Neural cell (in vitro differentiated cells): ENCODE measurements around the gene BLCAP. TPM values are rescaled to one million over a fixed set of nuclear protein-coding genes. Genes with fewer than 3 reads are reported as not detected.

Source experiments
- H2AFZ ChIP-seq: fragments of 200-600, 300-800 bp; sonication (generic), shearing (Covaris generic); 2 replicates; pipeline ENCODE4 v1.6.0; 2014; ENCODE audit warnings: low read depth, mild to moderate bottlenecking, antibody characterized with exemption, low read length, moderate library complexity
- H3F3A ChIP-seq: fragments of 200-600 bp; shearing (Covaris generic); 2 replicates; pipeline ENCODE4 v1.6.1; 2016; ENCODE audit warnings: mild to moderate bottlenecking, moderate library complexity, mixed read lengths, antibody characterized with exemption, low read length; ENCODE audit not compliant: insufficient read depth, poor library complexity, severe bottlenecking
- H3K27ac ChIP-seq: fragments of 200-600, 300-800 bp; sonication (generic), shearing (Covaris generic); 2 replicates; pipeline ENCODE4 v1.5.1; 2014; ENCODE audit warnings: mild to moderate bottlenecking, low read length, moderate library complexity
- H3K27me3 ChIP-seq: fragments of 300-800, 200-600 bp; sonication (generic), shearing (Covaris generic); 2 replicates; pipeline ENCODE4 v1.6.0; 2014; ENCODE audit warnings: mild to moderate bottlenecking, low read depth, low read length, moderate library complexity; ENCODE audit not compliant: insufficient read depth
- H3K36me3 ChIP-seq: fragments of 300-800, 200-600 bp; sonication (generic), shearing (Covaris generic); 2 replicates; pipeline ENCODE4 v1.5.1; 2014; ENCODE audit warnings: mild to moderate bottlenecking, antibody characterized with exemption, low read length, moderate library complexity; ENCODE audit not compliant: insufficient read depth
- H3K4me2 ChIP-seq: fragments of 300-800, 200-600 bp; sonication (generic), shearing (Covaris generic); 2 replicates; pipeline ENCODE4 v1.6.0; 2014; ENCODE audit warnings: mild to moderate bottlenecking, low read length
- H3K4me3 ChIP-seq: fragments of 300-800, 200-600 bp; sonication (generic), shearing (Covaris generic); 2 replicates; pipeline ENCODE4 v1.5.1; 2014; ENCODE audit warnings: mild to moderate bottlenecking, low read length, moderate library complexity
- H3K79me2 ChIP-seq: fragments of 200-600 bp; shearing (Covaris generic); replicated peaks from 2 replicates; pipeline ENCODE4 v1.6.0; 2014; ENCODE audit warnings: mild to moderate bottlenecking, low read length, moderate library complexity; ENCODE audit not compliant: insufficient read depth
- H3K9ac ChIP-seq: fragments of 300-800, 200-600 bp; sonication (generic), shearing (Covaris generic); 2 replicates; pipeline ENCODE4 v1.6.1; 2016; ENCODE audit warnings: mild to moderate bottlenecking, low read length, mixed read lengths
- H3K9me2 ChIP-seq: fragments of 200-600 bp; shearing (Covaris generic); 2 replicates; pipeline ENCODE4 v1.6.1; 2016; ENCODE audit warnings: mild to moderate bottlenecking, low read length, mixed read lengths; ENCODE audit not compliant: insufficient read depth
- H3K9me3 ChIP-seq: fragments of 200-600, 300-800 bp; sonication (generic), shearing (Covaris generic); 2 replicates; pipeline ENCODE4 v1.6.1; 2016; ENCODE audit warnings: mild to moderate bottlenecking, mixed run types, low read length, moderate library complexity, mixed read lengths
- H4K20me1 ChIP-seq: fragments of 200-600 bp; shearing (Covaris generic); 2 replicates; pipeline ENCODE4 v1.6.1; 2016; ENCODE audit warnings: mild to moderate bottlenecking, mixed run types; ENCODE audit not compliant: insufficient read depth
- EP300 ChIP-seq: fragments of 450-650 bp; conservative IDR thresholded peaks from 2 replicates; pipeline ENCODE4 v1.6.1; 2014; ENCODE audit warnings: antibody characterized with exemption, mild to moderate bottlenecking, moderate library complexity; ENCODE audit not compliant: poor library complexity, severe bottlenecking
- EZH2 ChIP-seq: fragments of 200-600, 300-800 bp; shearing (Covaris generic), sonication (generic); IDR thresholded peaks from 2 replicates; pipeline ENCODE4 v1.6.1; 2014; ENCODE audit warnings: antibody characterized with exemption, low read length, borderline replicate concordance, mild to moderate bottlenecking; ENCODE audit not compliant: insufficient read depth, poor library complexity, severe bottlenecking
- MXI1 ChIP-seq: fragments of 450-650 bp; conservative IDR thresholded peaks from 2 replicates; pipeline ENCODE4 v1.6.1; 2014; ENCODE audit warnings: antibody characterized with exemption, mild to moderate bottlenecking; ENCODE audit not compliant: poor library complexity, severe bottlenecking
- POLR2AphosphoS5 ChIP-seq: IDR thresholded peaks from 2 replicates; pipeline ENCODE4 v1.6.1; 2012
- RAD21 ChIP-seq: fragments of 450-650 bp; conservative IDR thresholded peaks from 2 replicates; pipeline ENCODE4 v1.6.1; 2014; ENCODE audit warnings: antibody characterized with exemption, mild to moderate bottlenecking, moderate library complexity
- SMC3 ChIP-seq: fragments of 450-650 bp; conservative IDR thresholded peaks from 2 replicates; pipeline ENCODE4 v1.6.1; 2014; ENCODE audit warnings: antibody characterized with exemption, mild to moderate bottlenecking, moderate library complexity; ENCODE audit not compliant: poor library complexity
- TAF1 ChIP-seq: IDR thresholded peaks from 2 replicates; pipeline ENCODE4 v1.6.1; 2012; ENCODE audit warnings: low read depth
- polyA plus RNA-seq: library from polyadenylated mRNA; depleted of rRNA; stranded (reverse); fragments of >200 nt; gene quantifications from 2 replicates; pipeline ENCODE4 v1.2.3, GENCODE V29; 2014
- TF ChIP-seq, protein P1 (sequence below): fragments of 450-650 bp; IDR thresholded peaks from 2 replicates; pipeline ENCODE4 v1.5.1; 2014; ENCODE audit warnings: antibody characterized with exemption, mild to moderate bottlenecking, moderate library complexity; ENCODE audit not compliant: poor library complexity, severe bottlenecking
- TF ChIP-seq, protein P2 (sequence below): IDR thresholded peaks from 2 replicates; pipeline ENCODE4 v1.6.1; 2012; ENCODE audit warnings: borderline replicate concordance

Gene BLCAP
- polyA plus RNA-seq, 1 donor from 2014 or later: 344 TPM

- no peak overlapping the region for H3K4me2 ChIP-seq
- H3K9me3 ChIP-seq: no peaks in the 10 kb centered on the region
- no peaks in the 10 kb centered on the region for H3F3A ChIP-seq
- H3K36me3 ChIP-seq: no peaks in the 10 kb centered on the region
- H4K20me1 ChIP-seq: no peaks in the 10 kb centered on the region
- TF ChIP-seq, protein P1, sequence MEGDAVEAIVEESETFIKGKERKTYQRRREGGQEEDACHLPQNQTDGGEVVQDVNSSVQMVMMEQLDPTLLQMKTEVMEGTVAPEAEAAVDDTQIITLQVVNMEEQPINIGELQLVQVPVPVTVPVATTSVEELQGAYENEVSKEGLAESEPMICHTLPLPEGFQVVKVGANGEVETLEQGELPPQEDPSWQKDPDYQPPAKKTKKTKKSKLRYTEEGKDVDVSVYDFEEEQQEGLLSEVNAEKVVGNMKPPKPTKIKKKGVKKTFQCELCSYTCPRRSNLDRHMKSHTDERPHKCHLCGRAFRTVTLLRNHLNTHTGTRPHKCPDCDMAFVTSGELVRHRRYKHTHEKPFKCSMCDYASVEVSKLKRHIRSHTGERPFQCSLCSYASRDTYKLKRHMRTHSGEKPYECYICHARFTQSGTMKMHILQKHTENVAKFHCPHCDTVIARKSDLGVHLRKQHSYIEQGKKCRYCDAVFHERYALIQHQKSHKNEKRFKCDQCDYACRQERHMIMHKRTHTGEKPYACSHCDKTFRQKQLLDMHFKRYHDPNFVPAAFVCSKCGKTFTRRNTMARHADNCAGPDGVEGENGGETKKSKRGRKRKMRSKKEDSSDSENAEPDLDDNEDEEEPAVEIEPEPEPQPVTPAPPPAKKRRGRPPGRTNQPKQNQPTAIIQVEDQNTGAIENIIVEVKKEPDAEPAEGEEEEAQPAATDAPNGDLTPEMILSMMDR: no peak
- TF ChIP-seq RAD21: no peak
- no peaks in the 10 kb centered on the region for H3K79me2 ChIP-seq
- H3K27ac ChIP-seq: no peak overlapping the region
- no peak overlapping the region for H3K4me3 ChIP-seq
- H3K9ac ChIP-seq: no peak overlapping the region
- H2AFZ ChIP-seq: no peak overlapping the region
- no peaks in the 10 kb centered on the region for H3K9me2 ChIP-seq
- H3K27me3 ChIP-seq: no peaks in the 10 kb centered on the region
Measured at GRCh38 chr20:37506152-37506725, 21.4 kb downstream of the BLCAP start.

DNA sequence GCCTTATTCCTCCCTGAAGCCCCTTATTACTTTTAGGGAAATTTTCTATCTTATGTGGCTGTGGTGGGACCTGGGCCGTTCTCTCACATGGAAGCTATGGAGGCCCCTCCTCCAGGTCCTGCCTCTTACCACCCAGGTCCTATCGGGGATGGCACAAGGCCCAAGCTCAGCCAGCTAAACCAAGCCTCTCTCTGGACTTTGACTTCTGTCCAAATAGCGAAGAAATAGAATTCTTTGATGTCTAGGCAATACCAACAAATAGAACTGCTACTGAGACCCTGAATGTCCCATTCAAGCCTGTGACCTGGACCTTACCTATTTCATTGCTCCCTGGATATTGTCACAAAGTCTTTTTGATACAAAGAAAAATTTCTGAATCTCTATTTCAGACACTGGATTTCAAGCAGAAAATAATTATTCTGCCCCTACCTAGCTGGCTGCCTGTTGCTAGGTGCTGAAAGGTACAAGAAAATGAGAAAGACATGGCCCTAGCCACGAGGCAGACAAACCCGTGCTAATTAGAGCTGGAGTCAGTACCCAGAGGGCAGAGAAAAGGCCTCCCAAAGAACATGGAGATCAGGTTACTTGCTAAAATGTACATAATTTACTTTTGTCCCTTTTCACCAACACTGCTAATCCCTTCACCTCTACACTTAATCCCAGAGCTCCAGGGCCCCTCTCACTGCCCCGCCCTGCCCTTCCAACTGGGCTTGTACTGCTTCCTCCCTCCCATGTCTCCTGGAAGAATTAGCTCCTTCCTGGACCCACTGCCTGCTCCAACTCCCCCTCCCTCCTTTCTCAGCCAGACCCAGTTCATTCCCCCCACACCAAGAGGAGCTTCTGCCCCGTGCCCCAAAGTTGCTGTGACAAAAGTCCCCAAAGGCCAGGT lies 22.2 kb downstream of the BLCAP start:
- Histone ChIP-seq H3K79me2 (no peaks in the 10 kb centered on the region), H3F3A (no peaks in the 10 kb centered on the region), H3K4me3 (no peak overlapping the region), H2AFZ (no peak overlapping the region), H3K9ac (no peak overlapping the region), H3K9me2 (no peaks in the 10 kb centered on the region), H3K27me3 (no peaks in the 10 kb centered on the region), H3K36me3 (no peaks in the 10 kb centered on the region), H4K20me1 (no peaks in the 10 kb centered on the region), H3K4me2 (no peak overlapping the region), H3K27ac (no peak overlapping the region), H3K9me3 (no peaks in the 10 kb centered on the region)
- TF ChIP-seq MXI1: no peak
- TF ChIP-seq, protein P2, sequence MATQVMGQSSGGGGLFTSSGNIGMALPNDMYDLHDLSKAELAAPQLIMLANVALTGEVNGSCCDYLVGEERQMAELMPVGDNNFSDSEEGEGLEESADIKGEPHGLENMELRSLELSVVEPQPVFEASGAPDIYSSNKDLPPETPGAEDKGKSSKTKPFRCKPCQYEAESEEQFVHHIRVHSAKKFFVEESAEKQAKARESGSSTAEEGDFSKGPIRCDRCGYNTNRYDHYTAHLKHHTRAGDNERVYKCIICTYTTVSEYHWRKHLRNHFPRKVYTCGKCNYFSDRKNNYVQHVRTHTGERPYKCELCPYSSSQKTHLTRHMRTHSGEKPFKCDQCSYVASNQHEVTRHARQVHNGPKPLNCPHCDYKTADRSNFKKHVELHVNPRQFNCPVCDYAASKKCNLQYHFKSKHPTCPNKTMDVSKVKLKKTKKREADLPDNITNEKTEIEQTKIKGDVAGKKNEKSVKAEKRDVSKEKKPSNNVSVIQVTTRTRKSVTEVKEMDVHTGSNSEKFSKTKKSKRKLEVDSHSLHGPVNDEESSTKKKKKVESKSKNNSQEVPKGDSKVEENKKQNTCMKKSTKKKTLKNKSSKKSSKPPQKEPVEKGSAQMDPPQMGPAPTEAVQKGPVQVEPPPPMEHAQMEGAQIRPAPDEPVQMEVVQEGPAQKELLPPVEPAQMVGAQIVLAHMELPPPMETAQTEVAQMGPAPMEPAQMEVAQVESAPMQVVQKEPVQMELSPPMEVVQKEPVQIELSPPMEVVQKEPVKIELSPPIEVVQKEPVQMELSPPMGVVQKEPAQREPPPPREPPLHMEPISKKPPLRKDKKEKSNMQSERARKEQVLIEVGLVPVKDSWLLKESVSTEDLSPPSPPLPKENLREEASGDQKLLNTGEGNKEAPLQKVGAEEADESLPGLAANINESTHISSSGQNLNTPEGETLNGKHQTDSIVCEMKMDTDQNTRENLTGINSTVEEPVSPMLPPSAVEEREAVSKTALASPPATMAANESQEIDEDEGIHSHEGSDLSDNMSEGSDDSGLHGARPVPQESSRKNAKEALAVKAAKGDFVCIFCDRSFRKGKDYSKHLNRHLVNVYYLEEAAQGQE: no peak
- TF ChIP-seq, protein P1: no peak
- no peak for TF ChIP-seq TAF1
- no peak for TF ChIP-seq EZH2
- TF ChIP-seq EP300: no peak
- TF ChIP-seq RAD21: no peak
- TF ChIP-seq SMC3: no peak
- no peak for TF ChIP-seq POLR2AphosphoS5
